ENCODE data around the gene RNF144B. TPM values are rescaled to one million over a fixed set of nuclear protein-coding genes. Genes with fewer than 3 reads are reported as not detected.

RNF144B gene
- total RNA-seq, 1 donor from 2014 or later, result 7.2 TPM

DNA sequence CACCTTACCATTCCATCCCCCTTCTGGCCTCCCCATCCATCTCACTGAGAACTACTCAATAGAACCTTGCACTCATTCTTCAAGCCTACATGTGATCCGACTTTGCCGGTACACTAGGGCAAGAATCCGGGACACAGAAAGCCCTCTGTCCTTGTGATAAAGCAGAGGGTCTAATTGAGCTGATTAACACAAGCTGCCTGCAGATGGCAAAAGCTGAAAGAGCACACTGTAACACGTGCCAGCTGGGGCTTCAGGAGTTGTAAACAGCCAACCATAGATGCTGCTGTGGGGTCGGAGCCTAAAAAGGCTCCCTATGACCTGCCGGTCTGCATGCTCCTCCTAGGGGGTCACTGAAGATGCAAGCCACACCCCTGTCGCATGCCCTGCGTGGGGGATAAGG is 124.1 kb downstream of the RNF144B start:
- DNase-seq (ENCODE audit: low read depth) (no peak), FAIRE-seq (no peak)
- H3K4me1 ChIP-seq (ENCODE audit: insufficient read depth, low read length), result peaks cover 9% of the 10 kb centered on the region
- H3K27ac ChIP-seq (ENCODE audit: low read depth, low read length), result no peak overlapping the region
- H4K20me1 ChIP-seq (ENCODE audit: insufficient read depth, low read length), result no peaks in the 10 kb centered on the region
- no peak for TF ChIP-seq EZH2 (IDR thresholded peaks at IDR 0.05; ENCODE audit: insufficient read depth, low read length)
- TF ChIP-seq, protein P1, sequence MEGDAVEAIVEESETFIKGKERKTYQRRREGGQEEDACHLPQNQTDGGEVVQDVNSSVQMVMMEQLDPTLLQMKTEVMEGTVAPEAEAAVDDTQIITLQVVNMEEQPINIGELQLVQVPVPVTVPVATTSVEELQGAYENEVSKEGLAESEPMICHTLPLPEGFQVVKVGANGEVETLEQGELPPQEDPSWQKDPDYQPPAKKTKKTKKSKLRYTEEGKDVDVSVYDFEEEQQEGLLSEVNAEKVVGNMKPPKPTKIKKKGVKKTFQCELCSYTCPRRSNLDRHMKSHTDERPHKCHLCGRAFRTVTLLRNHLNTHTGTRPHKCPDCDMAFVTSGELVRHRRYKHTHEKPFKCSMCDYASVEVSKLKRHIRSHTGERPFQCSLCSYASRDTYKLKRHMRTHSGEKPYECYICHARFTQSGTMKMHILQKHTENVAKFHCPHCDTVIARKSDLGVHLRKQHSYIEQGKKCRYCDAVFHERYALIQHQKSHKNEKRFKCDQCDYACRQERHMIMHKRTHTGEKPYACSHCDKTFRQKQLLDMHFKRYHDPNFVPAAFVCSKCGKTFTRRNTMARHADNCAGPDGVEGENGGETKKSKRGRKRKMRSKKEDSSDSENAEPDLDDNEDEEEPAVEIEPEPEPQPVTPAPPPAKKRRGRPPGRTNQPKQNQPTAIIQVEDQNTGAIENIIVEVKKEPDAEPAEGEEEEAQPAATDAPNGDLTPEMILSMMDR (IDR thresholded peaks at IDR 0.05; ENCODE audit: insufficient read depth, low read depth, low read length), result no peak
- no peaks in the 10 kb centered on the region for H3K36me3 ChIP-seq (ENCODE audit: insufficient read depth, low read length)
- no peaks in the 10 kb centered on the region for H3K36me3 Mint-ChIP-seq (ENCODE audit: low read depth, unreplicated experiment)
- no peak overlapping the region for H3K4me2 ChIP-seq (ENCODE audit: low read length)
- H3K27me3 ChIP-seq (ENCODE audit: insufficient read depth, low read length), result no peaks in the 10 kb centered on the region
- H3K27me3 Mint-ChIP-seq (ENCODE audit: low read depth, unreplicated experiment), result no peaks in the 10 kb centered on the region
- no peak overlapping the region for H3K9ac ChIP-seq (ENCODE audit: low read length)
- H2AFZ ChIP-seq (ENCODE audit: low read depth, low read length), result no peak overlapping the region
- no peaks in the 10 kb centered on the region for H3K79me2 ChIP-seq (ENCODE audit: insufficient read depth, low read length)
- no peak overlapping the region for H3K4me3 Mint-ChIP-seq (ENCODE audit: unreplicated experiment)
- H3K27ac Mint-ChIP-seq (ENCODE audit: unreplicated experiment), result no peak overlapping the region
- no peaks in the 10 kb centered on the region for H3K9me3 ChIP-seq (ENCODE audit: insufficient read depth, low read depth, low read length)
- peaks cover 2% of the 10 kb centered on the region for H3K9me3 Mint-ChIP-seq (ENCODE audit: unreplicated experiment)
- peaks cover 11% of the 10 kb centered on the region for H3K4me1 Mint-ChIP-seq (ENCODE audit: low read depth, unreplicated experiment)
- H3K4me3 ChIP-seq (ENCODE audit: insufficient read depth, low read depth, low read length), result no peak overlapping the region

DNA sequence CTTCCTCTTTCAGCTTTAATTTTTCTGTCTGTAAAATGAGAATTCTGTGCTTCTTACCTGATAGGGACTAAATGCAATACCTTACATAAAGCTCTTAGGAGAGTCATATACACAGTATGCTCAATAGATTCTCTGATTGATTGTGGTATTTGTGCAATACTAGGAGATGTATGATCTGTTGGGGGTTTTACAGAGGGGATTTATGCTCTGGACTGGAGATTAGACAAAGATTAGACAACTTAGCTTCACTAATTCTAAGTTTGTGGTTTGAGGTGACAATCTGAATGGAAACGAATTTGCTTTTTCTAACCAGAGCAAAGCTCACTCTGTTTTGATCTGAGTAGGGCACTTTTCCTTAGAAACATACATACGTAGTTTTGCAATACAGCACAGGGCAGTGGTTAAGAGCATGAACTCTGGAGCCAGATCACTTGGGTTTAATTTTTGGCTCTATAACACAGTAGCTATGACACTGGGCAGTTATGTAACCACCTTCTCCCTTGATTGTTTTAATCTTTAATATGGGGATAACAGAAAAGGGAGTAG is 126.2 kb downstream of the RNF144B start:
- Histone ChIP-seq H3K4me2 (ENCODE audit: low read length) (no peak overlapping the region), H4K20me1 (ENCODE audit: insufficient read depth, low read length) (no peaks in the 10 kb centered on the region), H3K36me3 (ENCODE audit: insufficient read depth, low read length) (no peaks in the 10 kb centered on the region), H3K79me2 (ENCODE audit: insufficient read depth, low read length) (no peaks in the 10 kb centered on the region), H3K27ac (ENCODE audit: low read depth, low read length) (no peak overlapping the region), H3K9me3 (ENCODE audit: insufficient read depth, low read depth, low read length) (no peaks in the 10 kb centered on the region), H3K27me3 (ENCODE audit: insufficient read depth, low read length) (no peaks in the 10 kb centered on the region), H3K9ac (ENCODE audit: low read length) (no peak overlapping the region), H2AFZ (ENCODE audit: low read depth, low read length) (no peak overlapping the region), H3K4me1 (ENCODE audit: insufficient read depth, low read length) (peaks cover 5% of the 10 kb centered on the region), H3K4me3 (ENCODE audit: insufficient read depth, low read depth, low read length) (no peak overlapping the region)
- no peaks in the 10 kb centered on the region for H3K36me3 Mint-ChIP-seq (ENCODE audit: low read depth, unreplicated experiment)
- FAIRE-seq, result no peak
- no peak overlapping the region for H3K4me3 Mint-ChIP-seq (ENCODE audit: unreplicated experiment)
- H3K4me1 Mint-ChIP-seq (ENCODE audit: low read depth, unreplicated experiment), result peaks cover 11% of the 10 kb centered on the region
- DNase-seq (ENCODE audit: low read depth), result no peak
- H3K27ac Mint-ChIP-seq (ENCODE audit: unreplicated experiment), result no peak overlapping the region
- H3K27me3 Mint-ChIP-seq (ENCODE audit: low read depth, unreplicated experiment), result no peaks in the 10 kb centered on the region
- H3K9me3 Mint-ChIP-seq (ENCODE audit: unreplicated experiment), result peaks cover 2% of the 10 kb centered on the region
- TF ChIP-seq, protein P1 (IDR thresholded peaks at IDR 0.05; ENCODE audit: insufficient read depth, low read depth, low read length), result no peak
- no peak for TF ChIP-seq EZH2 (IDR thresholded peaks at IDR 0.05; ENCODE audit: insufficient read depth, low read length)

DNA sequence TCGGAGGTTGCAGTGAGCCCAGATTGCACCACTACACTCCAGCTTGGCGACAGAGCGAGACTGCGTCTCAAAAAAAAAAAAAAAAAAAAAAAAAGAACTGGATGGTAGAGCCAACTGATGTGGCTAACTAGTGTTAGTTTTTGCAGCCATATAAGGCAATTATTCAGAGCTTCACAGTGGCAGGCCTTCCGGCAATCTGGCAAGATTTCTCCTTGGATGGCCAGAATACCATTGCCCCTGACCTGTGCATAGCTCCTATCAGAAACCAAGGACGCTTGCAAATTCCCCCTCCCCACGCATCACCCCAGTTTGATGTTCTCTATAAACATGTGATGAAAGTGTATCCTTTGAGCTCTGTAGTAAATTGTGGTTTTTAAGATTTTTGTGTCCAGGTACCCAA is 127.0 kb downstream of the RNF144B start:
- Histone ChIP-seq H3K4me2 (ENCODE audit: low read length) (no peak overlapping the region), H3K9ac (ENCODE audit: low read length) (no peak overlapping the region), H3K79me2 (ENCODE audit: insufficient read depth, low read length) (no peaks in the 10 kb centered on the region), H2AFZ (ENCODE audit: low read depth, low read length) (no peak overlapping the region), H3K4me3 (ENCODE audit: insufficient read depth, low read depth, low read length) (no peak overlapping the region), H3K9me3 (ENCODE audit: insufficient read depth, low read depth, low read length) (no peaks in the 10 kb centered on the region), H3K27me3 (ENCODE audit: insufficient read depth, low read length) (no peaks in the 10 kb centered on the region), H3K27ac (ENCODE audit: low read depth, low read length) (no peak overlapping the region), H3K4me1 (ENCODE audit: insufficient read depth, low read length) (peaks cover 5% of the 10 kb centered on the region), H4K20me1 (ENCODE audit: insufficient read depth, low read length) (no peaks in the 10 kb centered on the region), H3K36me3 (ENCODE audit: insufficient read depth, low read length) (no peaks in the 10 kb centered on the region)
- H3K27me3 Mint-ChIP-seq (ENCODE audit: low read depth, unreplicated experiment), result no peaks in the 10 kb centered on the region
- no peak for TF ChIP-seq EZH2 (IDR thresholded peaks at IDR 0.05; ENCODE audit: insufficient read depth, low read length)
- TF ChIP-seq, protein P1 (IDR thresholded peaks at IDR 0.05; ENCODE audit: insufficient read depth, low read depth, low read length), result no peak
- H3K4me3 Mint-ChIP-seq (ENCODE audit: unreplicated experiment), result no peak overlapping the region
- H3K36me3 Mint-ChIP-seq (ENCODE audit: low read depth, unreplicated experiment), result no peaks in the 10 kb centered on the region
- peaks cover 11% of the 10 kb centered on the region for H3K4me1 Mint-ChIP-seq (ENCODE audit: low read depth, unreplicated experiment)
- H3K9me3 Mint-ChIP-seq (ENCODE audit: unreplicated experiment), result no peaks in the 10 kb centered on the region
- FAIRE-seq (no peak), DNase-seq (ENCODE audit: low read depth) (no peak)
- H3K27ac Mint-ChIP-seq (ENCODE audit: unreplicated experiment), result no peak overlapping the region

All from astrocyte (in vitro differentiated cells and primary cell).